ENCODE data around the gene TPRG1L. TPM values are rescaled to one million over a fixed set of nuclear protein-coding genes. Genes with fewer than 3 reads are reported as not detected.

The TPRG1L gene
- total and polyA plus RNA-seq, 10 of the 15 experiments (the other 5 are each of a cell fraction or from before 2014, with no cell fraction given): 1.5 to 16.5 (median 8.0) TPM

DNA sequence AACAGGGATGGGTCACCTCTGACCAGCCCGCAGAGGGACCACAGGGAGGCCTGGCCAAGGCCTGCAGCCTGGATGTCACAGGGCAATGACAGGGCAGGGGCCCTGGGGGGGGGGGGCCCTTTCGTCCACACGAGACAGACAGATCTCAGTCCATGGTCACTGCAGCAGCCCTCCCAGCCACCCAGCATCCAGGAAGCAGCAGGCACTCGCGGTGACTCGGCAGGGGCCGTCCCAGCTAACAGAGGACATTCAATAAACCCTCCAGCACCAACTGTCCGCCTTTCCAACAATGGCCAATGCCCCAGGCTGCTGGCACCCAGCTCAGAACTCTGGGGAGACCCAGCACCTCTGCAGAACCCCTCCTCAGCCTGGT is 46.4 kb upstream of the TPRG1L start:
- no peak overlapping the region for H3K4me2 ChIP-seq (ENCODE audit: control insufficient read depth, insufficient read depth)
- no peak overlapping the region for H3K4me3 ChIP-seq
- H3K9me3 ChIP-seq (replicated peaks; ENCODE audit: control insufficient read depth, insufficient read depth, low read length): no peaks in the 10 kb centered on the region; the same call in 2 of the 3 replicates
- H3K79me2 ChIP-seq (ENCODE audit: control insufficient read depth, insufficient read depth, low read length): no peaks in the 10 kb centered on the region
- no peak overlapping the region for H3K27ac ChIP-seq (ENCODE audit: control insufficient read depth, insufficient read depth)
- H4K20me1 ChIP-seq (ENCODE audit: control insufficient read depth, insufficient read depth): no peaks in the 10 kb centered on the region
- RAD21 ChIA-PET (ENCODE audit: unreplicated experiment): no interaction called here
- no peak overlapping the region for H2AFZ ChIP-seq (ENCODE audit: control insufficient read depth, low read depth, low read length)
- no peaks in the 10 kb centered on the region for H3K27me3 ChIP-seq (replicated peaks in 1 of 2; ENCODE audit: control insufficient read depth in 2 of 2, insufficient read depth in 2 of 2, low read length in 1 of 2)
- FAIRE-seq (no peak), DNase-seq (ENCODE audit: low read depth, low spot score) (no peak), ATAC-seq (no peak)
- SMC1A ChIA-PET (ENCODE audit: uncharacterized antibody, unreplicated experiment): no interaction called here
- intact Hi-C loops (cut with micrococcal nuclease; ENCODE audit: unreplicated experiment): no loop called here
- H3K4me1 ChIP-seq (ENCODE audit: control insufficient read depth, insufficient read depth, low read length): no peaks in the 10 kb centered on the region
- no TSS peak for BruUV-seq (replicated peaks)
- POLR2A ChIA-PET: no interaction called here
- CTCF ChIA-PET: no interaction called here
- WGBS (ENCODE audit: insufficient coverage, insufficient replicate concordance, low lambda C conversion rate, missing lambda C conversion rate): 8% methylated on average over 8 of the region's 8 CpGs
- TF ChIP-seq EP300 (IDR thresholded peaks at IDR 0.05; ENCODE audit: borderline replicate concordance in 1 of 2, control insufficient read depth in 1 of 2, low read depth in 2 of 2, low read length in 2 of 2) (no peak), MYB (IDR thresholded peaks at IDR 0.05; ENCODE audit: borderline replicate concordance, low read depth, low read length) (no peak), CTCF (IDR thresholded peaks at IDR 0.05 in 2 of 3, conservative IDR thresholded peaks at IDR 0.05 in 1 of 3; ENCODE audit: control insufficient read depth in 2 of 3, extremely low read depth in 1 of 3, insufficient read depth in 1 of 3, low read depth in 3 of 3, low read length in 3 of 3) (no peak), RBBP5 (conservative IDR thresholded peaks at IDR 0.05) (no peak), RAD21 (IDR thresholded peaks at IDR 0.05; ENCODE audit: insufficient read depth, low read depth, low read length) (no peak), NR2C1 (IDR thresholded peaks at IDR 0.05) (no peak)
- no peaks in the 10 kb centered on the region for H3K36me3 ChIP-seq (ENCODE audit: control insufficient read depth in 2 of 2, insufficient read depth in 2 of 2, low read length in 1 of 2)
- in situ Hi-C loops (cut with MboI): no loop called here
- no peak overlapping the region for H3K9ac ChIP-seq (ENCODE audit: control insufficient read depth, insufficient read depth, low read length)

Measured in GM12878 (cell line).